DND-41 (cell line): ENCODE data around the gene COX15.

Experiments used
- ATAC-seq: fragments of 200-7000 bp; cut with Tn5 transposase; 3 replicates; pipeline ENCODE4 v1.9.1; 2021; ENCODE audit warnings: low read depth; ENCODE audit not compliant: insufficient read depth
- DNase-seq: peaks from one replicate; pipeline ENCODE4 v3.0.0-alpha.2; 2020
- H2AFZ ChIP-seq: 2 replicates; pipeline ENCODE4 v1.6.0; 2012; ENCODE audit warnings: low read depth, low read length
- H3K27ac ChIP-seq: 2 replicates; pipeline ENCODE4 v1.5.1; 2012; ENCODE audit warnings: low read length, inconsistent platforms
- H3K27me3 ChIP-seq: fragments of 200-600 bp; sonication (generic); 2 replicates; pipeline ENCODE4 v1.6.0; 2012; ENCODE audit warnings: low read length, mild to moderate bottlenecking, inconsistent platforms; ENCODE audit not compliant: insufficient read depth, poor library complexity
- H3K36me3 ChIP-seq: 2 replicates; pipeline ENCODE4 v1.5.1; 2012; ENCODE audit warnings: low read length, inconsistent platforms; ENCODE audit not compliant: insufficient read depth
- H3K4me1 ChIP-seq: 2 replicates; pipeline ENCODE4 v1.5.1; 2012; ENCODE audit warnings: mild to moderate bottlenecking, low read length; ENCODE audit not compliant: insufficient read depth
- H3K4me2 ChIP-seq: 2 replicates; pipeline ENCODE4 v1.6.0; 2012; ENCODE audit warnings: mild to moderate bottlenecking, moderate library complexity, low read length, inconsistent platforms; ENCODE audit not compliant: insufficient read depth
- H3K4me3 ChIP-seq, 2 experiments: fragments of 200-600 bp in 1 of 2; shearing (Covaris generic) in 1 of 2; 2 replicates each; pipeline ENCODE4 v1.5.1; 2012 to 2016; ENCODE audit warnings: inconsistent platforms in 2 of 2, low read length in 2 of 2, mild to moderate bottlenecking in 2 of 2, low read depth in 1 of 2, moderate library complexity in 1 of 2
- H3K79me2 ChIP-seq: 2 replicates; pipeline ENCODE4 v1.6.0; 2012; ENCODE audit warnings: low read length, inconsistent platforms; ENCODE audit not compliant: insufficient read depth
- H3K9ac ChIP-seq: 2 replicates; pipeline ENCODE4 v1.6.0; 2012; ENCODE audit warnings: low read depth, mild to moderate bottlenecking, inconsistent platforms, low read length, moderate library complexity
- H3K9me3 ChIP-seq: 2 replicates; pipeline ENCODE4 v1.5.1; 2012; ENCODE audit warnings: low read length, moderate library complexity, mild to moderate bottlenecking, inconsistent platforms; ENCODE audit not compliant: insufficient read depth, severe bottlenecking
- H4K20me1 ChIP-seq: 2 replicates; pipeline ENCODE4 v1.6.0; 2012; ENCODE audit warnings: low read length; ENCODE audit not compliant: insufficient read depth
- EZH2 ChIP-seq: IDR thresholded peaks from 3 replicates; pipeline ENCODE4 v1.6.1; 2012; ENCODE audit warnings: borderline replicate concordance, low read depth, mild to moderate bottlenecking, moderate library complexity, low read length, inconsistent platforms; ENCODE audit not compliant: severe bottlenecking
- TF ChIP-seq, protein P1 (sequence below): IDR thresholded peaks from 2 replicates; pipeline ENCODE4 v1.5.1; 2012; ENCODE audit warnings: borderline replicate concordance, low read length, moderate library complexity, mild to moderate bottlenecking; ENCODE audit not compliant: poor library complexity, severe bottlenecking; ENCODE audit errors: extremely low read depth

COX15 gene

DNA sequence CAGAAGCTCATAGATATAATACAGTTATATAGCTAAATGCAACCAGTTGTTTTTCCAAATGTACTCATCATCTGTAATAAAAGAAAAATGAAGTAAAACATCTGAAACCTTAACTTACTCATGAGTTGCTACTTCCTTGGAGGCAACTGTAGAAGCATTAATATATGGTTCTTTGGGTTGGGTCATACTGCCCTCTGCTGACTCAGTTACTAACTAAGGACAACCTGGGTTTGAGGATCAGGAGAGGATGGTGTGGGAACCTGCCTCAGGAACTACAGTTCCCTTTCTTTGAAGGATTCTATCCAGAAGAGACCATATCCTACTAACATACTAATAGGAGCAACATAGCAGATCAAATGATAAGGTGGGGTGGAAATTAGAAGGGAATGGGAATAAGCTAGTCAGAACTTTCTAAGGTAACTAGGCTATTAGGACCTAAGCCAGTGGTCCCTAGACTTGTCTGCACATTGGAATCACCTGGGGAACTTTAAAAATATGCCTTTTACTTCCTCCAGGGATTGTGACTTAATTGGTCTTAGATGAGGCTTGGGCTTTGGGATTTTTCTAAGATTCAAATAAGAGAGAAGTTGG, 20.7 kb downstream of the COX15 start:
- no peaks in the 10 kb centered on the region for H3K4me1 ChIP-seq
- DNase-seq = peak; percentile 26
- H3K4me3 ChIP-seq = no peak overlapping the region
- H3K27me3 ChIP-seq = no peaks in the 10 kb centered on the region
- no peaks in the 10 kb centered on the region for H3K79me2 ChIP-seq
- no peak overlapping the region for H3K27ac ChIP-seq
- H3K9me3 ChIP-seq = no peaks in the 10 kb centered on the region
- H4K20me1 ChIP-seq = no peaks in the 10 kb centered on the region
- H3K36me3 ChIP-seq = peaks cover 30% of the 10 kb centered on the region
- TF ChIP-seq EZH2 = no peak
- TF ChIP-seq, protein P1, sequence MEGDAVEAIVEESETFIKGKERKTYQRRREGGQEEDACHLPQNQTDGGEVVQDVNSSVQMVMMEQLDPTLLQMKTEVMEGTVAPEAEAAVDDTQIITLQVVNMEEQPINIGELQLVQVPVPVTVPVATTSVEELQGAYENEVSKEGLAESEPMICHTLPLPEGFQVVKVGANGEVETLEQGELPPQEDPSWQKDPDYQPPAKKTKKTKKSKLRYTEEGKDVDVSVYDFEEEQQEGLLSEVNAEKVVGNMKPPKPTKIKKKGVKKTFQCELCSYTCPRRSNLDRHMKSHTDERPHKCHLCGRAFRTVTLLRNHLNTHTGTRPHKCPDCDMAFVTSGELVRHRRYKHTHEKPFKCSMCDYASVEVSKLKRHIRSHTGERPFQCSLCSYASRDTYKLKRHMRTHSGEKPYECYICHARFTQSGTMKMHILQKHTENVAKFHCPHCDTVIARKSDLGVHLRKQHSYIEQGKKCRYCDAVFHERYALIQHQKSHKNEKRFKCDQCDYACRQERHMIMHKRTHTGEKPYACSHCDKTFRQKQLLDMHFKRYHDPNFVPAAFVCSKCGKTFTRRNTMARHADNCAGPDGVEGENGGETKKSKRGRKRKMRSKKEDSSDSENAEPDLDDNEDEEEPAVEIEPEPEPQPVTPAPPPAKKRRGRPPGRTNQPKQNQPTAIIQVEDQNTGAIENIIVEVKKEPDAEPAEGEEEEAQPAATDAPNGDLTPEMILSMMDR = peak; percentile 68
- H3K4me2 ChIP-seq = no peak overlapping the region
- peak; percentile 80 for ATAC-seq
- H2AFZ ChIP-seq = no peak overlapping the region
- H3K9ac ChIP-seq = no peak overlapping the region

DNA sequence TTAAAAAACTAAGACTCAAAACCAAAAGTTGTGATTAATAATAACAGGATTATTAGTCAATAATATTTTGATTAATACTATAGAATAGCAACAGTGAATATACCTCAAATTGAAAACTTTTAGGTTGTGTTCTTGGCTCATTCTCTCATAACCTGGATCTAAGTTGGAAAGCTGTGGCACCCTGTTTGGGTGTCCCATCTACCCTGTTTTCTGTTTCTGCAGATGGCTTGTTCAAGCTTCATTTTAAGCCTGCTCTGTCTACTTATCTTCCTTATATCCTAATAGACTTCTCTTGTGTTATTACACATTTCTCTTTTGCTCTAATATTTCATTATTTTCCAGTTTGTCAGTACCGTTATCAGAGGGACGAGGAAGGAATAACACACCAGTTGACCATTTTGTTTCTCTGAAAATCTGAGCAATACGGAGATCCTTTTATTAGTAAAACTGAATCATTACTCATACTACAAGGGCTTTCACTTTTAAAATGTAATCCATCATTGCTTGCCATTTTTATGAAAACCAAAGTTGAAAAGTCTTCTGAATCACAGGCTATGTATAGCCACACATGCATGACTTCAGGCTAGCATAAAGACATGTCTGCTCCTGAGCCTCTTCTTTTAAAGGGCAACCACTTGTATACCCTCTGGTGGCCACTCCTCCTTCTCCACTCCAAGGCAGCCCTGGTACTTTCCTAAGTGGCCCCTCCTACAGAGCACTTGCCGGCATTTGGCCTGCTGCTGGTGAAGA, 22.3 kb downstream of the COX15 start:
- Histone ChIP-seq H3K4me2 (no peak overlapping the region), H2AFZ (no peak overlapping the region), H3K9ac (no peak overlapping the region), H3K27ac (no peak overlapping the region), H3K9me3 (no peaks in the 10 kb centered on the region), H3K27me3 (no peaks in the 10 kb centered on the region), H3K79me2 (no peaks in the 10 kb centered on the region), H4K20me1 (no peaks in the 10 kb centered on the region), H3K4me3 (no peak overlapping the region), H3K4me1 (no peaks in the 10 kb centered on the region), H3K36me3 (peaks cover 24% of the 10 kb centered on the region)
- TF ChIP-seq, protein P1 = no peak
- no peak for TF ChIP-seq EZH2
- no peak for ATAC-seq
- no peak for DNase-seq

DNA sequence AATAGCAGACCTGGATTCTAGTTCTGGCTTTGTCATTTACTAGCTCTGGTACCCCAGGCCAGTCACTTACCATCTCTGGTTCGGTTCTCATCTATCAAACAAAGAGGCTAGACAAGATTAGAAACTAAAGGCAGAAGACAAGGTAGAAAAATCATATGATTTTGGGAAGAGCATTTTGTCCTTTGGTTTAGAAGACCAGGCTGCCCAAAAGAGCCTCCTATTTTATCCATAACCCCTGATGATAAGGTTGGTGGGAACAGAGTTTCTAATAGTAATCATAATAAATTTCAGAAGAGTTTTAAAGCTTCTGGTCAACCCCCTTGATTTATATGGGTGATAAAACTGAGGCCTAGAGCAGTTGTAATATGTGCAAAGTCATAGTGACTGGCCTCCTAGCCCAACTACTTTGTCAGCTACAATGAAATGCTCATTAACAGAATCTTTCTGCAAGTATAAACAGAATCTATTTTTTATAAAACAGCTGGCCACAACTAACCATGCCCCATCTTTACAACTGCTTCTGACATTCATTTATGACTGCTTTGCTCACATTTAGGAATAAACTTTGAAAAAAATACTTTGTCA, 23.4 kb downstream of the COX15 start:
- Histone ChIP-seq H2AFZ (no peak overlapping the region), H3K27me3 (no peaks in the 10 kb centered on the region), H3K9me3 (no peaks in the 10 kb centered on the region), H3K4me1 (no peaks in the 10 kb centered on the region), H3K36me3 (peaks cover 15% of the 10 kb centered on the region), H3K4me3 (no peak overlapping the region), H3K27ac (no peak overlapping the region), H3K79me2 (no peaks in the 10 kb centered on the region), H3K4me2 (no peak overlapping the region), H3K9ac (no peak overlapping the region), H4K20me1 (no peaks in the 10 kb centered on the region)
- DNase-seq (no peak), ATAC-seq (no peak)
- no peak for TF ChIP-seq EZH2
- TF ChIP-seq, protein P1 = no peak
